Upper lobe of left lung (tissue), 4 donors: ENCODE data around the gene ELK3.

Experiments used
- CTCF ChIP-seq, 6 experiments: fragments of 450-650 bp in 4 of 6; fragments of 200-600 bp in 2 of 6; sonication (generic) in 2 of 6; IDR thresholded peaks; one replicate each; pipeline ENCODE4 v1.5.1; 2016 to 2019; ENCODE audit warnings: antibody characterized with exemption in 6 of 6
- POLR2A ChIP-seq, 4 donors: fragments of 450-650 bp; IDR thresholded peaks; one replicate each; pipeline ENCODE4 v1.5.1; 2016 to 2017; ENCODE audit warnings: antibody characterized with exemption in 4 of 4, mild to moderate bottlenecking in 2 of 4
- POLR2AphosphoS5 ChIP-seq, 2 donors: sonication (generic); formaldehyde crosslinking; IDR thresholded peaks; one replicate each; pipeline ENCODE4 v1.5.1; 2017; ENCODE audit warnings: antibody characterized with exemption in 2 of 2

GRCh38 chr12:96249196-96250118 lies 55.3 kb downstream of the ELK3 start:
- TF ChIP-seq CTCF (IDR thresholded peaks at IDR 0.05), result no peak
- no peak for TF ChIP-seq POLR2A (IDR thresholded peaks at IDR 0.05)
- TF ChIP-seq POLR2AphosphoS5 (IDR thresholded peaks at IDR 0.05), result no peak
